T-cell (primary cell): Measurements from ENCODE around the gene RPL18. TPM values are rescaled to one million over a fixed set of nuclear protein-coding genes. Genes with fewer than 3 reads are reported as not detected.

Experiments used
- ATAC-seq, 4 experiments: fragments of 200-7000 bp in 3 of 4; fragments of 150-1000 bp in 1 of 4; cut with Tn5 transposase; replicated peaks in 1 of 4; 1 replicate in 3 of 4; 2 replicates in 1 of 4; pipeline ENCODE4 v1.10.0; 2021; ENCODE audit warnings: moderate library complexity in 3 of 4, mild to moderate bottlenecking in 2 of 4, moderate number of reproducible peaks in 1 of 4
- CTCF ChIA-PET, 2 donors: fragments of 300-600 bp; sonication (Branson Sonifier 250); formaldehyde crosslinking; loops; one replicate each; lab custom pipeline; 2022; ENCODE audit warnings: antibody characterized with exemption in 2 of 2; lab: Charles Lee
- POLR2A ChIA-PET, 2 donors: fragments of 300-600 bp; sonication (Branson Sonifier 250); formaldehyde crosslinking; loops; one replicate each; lab custom pipeline; 2022; ENCODE audit warnings: antibody characterized with exemption in 2 of 2; lab: Charles Lee
- DNase-seq, 35 experiments: peaks; one replicate each; pipeline versions ENCODE4 v3.0.0 to v3.0.0-alpha.2; 2013 to 2023
- H3K27ac ChIP-seq: one replicate; pipeline ENCODE4 v1.5.1; 2013; ENCODE audit warnings: low read length
- H3K27me3 ChIP-seq, 2 experiments: replicated peaks in 1 of 2; 1 replicate in 1 of 2; 2 replicates in 1 of 2; pipeline versions ENCODE4 v1.6.1 to v1.7.0; 2013; ENCODE audit warnings: low read length in 1 of 2, mixed read lengths in 1 of 2; ENCODE audit not compliant: control insufficient read depth in 2 of 2, insufficient read depth in 2 of 2; ENCODE audit errors: extremely low read depth in 1 of 2
- H3K36me3 ChIP-seq, 2 donors: 1 replicate in 1 of 2; 2 replicates in 1 of 2; pipeline versions ENCODE4 v1.6.1 to v1.7.0; 2013; ENCODE audit warnings: low read length in 1 of 2; ENCODE audit not compliant: control insufficient read depth in 2 of 2, insufficient read depth in 1 of 2; ENCODE audit errors: extremely low read depth in 1 of 2
- H3K4me1 ChIP-seq, 2 experiments: 1 replicate in 1 of 2; 2 replicates in 1 of 2; pipeline versions ENCODE4 v1.6.1 to v1.7.0; 2013; ENCODE audit warnings: low read length in 2 of 2, mixed read lengths in 1 of 2; ENCODE audit not compliant: insufficient read depth in 2 of 2, control insufficient read depth in 1 of 2; ENCODE audit errors: extremely low read depth in 1 of 2
- H3K4me3 ChIP-seq, 2 donors: 1 replicate in 1 of 2; 2 replicates in 1 of 2; pipeline versions ENCODE4 v1.5.1 to v1.7.0; 2013; ENCODE audit warnings: mild to moderate bottlenecking in 2 of 2, low read length in 1 of 2, moderate library complexity in 1 of 2; ENCODE audit not compliant: control insufficient read depth in 1 of 2; ENCODE audit errors: extremely low read depth in 1 of 2
- H3K9me3 ChIP-seq: 2 replicates; pipeline ENCODE4 v1.7.0; 2013
- H3K27ac Mint-ChIP-seq, 2 donors: one replicate each; pipeline ENCODE4 v1.8.0; 2020 to 2021; ENCODE audit warnings: mild to moderate bottlenecking in 2 of 2, mixed read lengths in 2 of 2
- H3K27me3 Mint-ChIP-seq, 2 donors: one replicate each; pipeline ENCODE4 v1.8.0; 2021 to 2022; ENCODE audit warnings: mixed read lengths in 2 of 2
- H3K36me3 Mint-ChIP-seq: one replicate; pipeline ENCODE4 v1.8.0; 2021; ENCODE audit warnings: mixed read lengths
- H3K4me1 Mint-ChIP-seq, 3 donors: one replicate each; pipeline ENCODE4 v1.8.0; 2020 to 2022; ENCODE audit warnings: mixed read lengths in 3 of 3, mild to moderate bottlenecking in 1 of 3
- H3K4me3 Mint-ChIP-seq, 3 donors: one replicate each; pipeline ENCODE4 v1.8.0; 2020 to 2022; ENCODE audit warnings: mild to moderate bottlenecking in 3 of 3, mixed read lengths in 3 of 3, moderate library complexity in 3 of 3
- H3K9me3 Mint-ChIP-seq, 3 donors: one replicate each; pipeline ENCODE4 v1.8.0; 2020 to 2022; ENCODE audit warnings: mixed read lengths in 3 of 3
- WGBS: methylation state at CpG from one replicate; pipeline ENCODE4 v1.1.5; 2013; ENCODE audit warnings: missing lambda C conversion rate; ENCODE audit not compliant: insufficient coverage; 5-methylcytosine and 5-hydroxymethylcytosine counted together
- total RNA-seq, 35 experiments: library from RNA in 6 of 35; stranded (reverse) in 6 of 35; fragments of 120-200 nt in 1 of 35; gene quantifications; one replicate each; pipeline versions ENCODE4 v1.2.1 to v1.2.4 and lab custom pipeline; 2013 to 2026

The RPL18 gene
- total RNA-seq, 5 donors from 2014 or later (not counting 1 experiment from before 2014, with no cell fraction given), result 2,370 to 2,784 (median 2,662) TPM

DNA sequence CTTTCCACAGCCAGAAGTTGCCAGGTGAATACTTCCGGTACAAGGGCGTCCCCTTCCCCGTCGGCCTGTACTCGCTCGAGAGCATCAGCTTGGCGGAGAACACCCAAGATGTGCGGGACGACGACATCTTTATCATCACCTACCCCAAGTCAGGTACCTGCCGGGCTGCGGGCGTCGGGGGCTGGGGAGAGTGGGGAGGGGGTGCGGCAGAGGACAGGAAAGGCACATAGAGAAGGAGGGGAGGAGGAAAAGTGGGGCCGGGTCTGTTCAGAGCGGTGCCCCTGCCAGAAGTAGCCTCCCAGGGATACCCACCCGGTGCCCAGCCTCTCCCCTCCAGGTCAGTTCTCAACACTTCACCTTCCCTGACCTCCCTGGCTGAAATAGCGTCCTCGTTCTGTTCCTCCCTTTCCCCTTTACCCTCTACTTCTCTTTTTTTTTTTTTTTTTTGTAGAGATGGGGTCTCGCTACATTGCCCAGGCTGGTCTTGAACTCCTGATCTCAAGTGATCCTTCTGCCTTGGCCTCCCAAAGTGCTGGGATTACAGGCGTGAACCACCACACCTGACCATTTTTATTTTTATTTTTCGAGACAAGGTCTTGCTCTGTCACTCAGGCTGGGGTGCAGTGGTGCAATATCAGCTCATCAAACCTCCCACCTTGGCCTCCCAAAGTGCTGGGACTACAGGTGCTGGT, 42.9 kb downstream of the RPL18 start:
- no peak for ATAC-seq
- 93% methylated on average over 5 of the region's 23 CpGs for WGBS
- no peaks in the 10 kb centered on the region for H3K9me3 Mint-ChIP-seq

DNA sequence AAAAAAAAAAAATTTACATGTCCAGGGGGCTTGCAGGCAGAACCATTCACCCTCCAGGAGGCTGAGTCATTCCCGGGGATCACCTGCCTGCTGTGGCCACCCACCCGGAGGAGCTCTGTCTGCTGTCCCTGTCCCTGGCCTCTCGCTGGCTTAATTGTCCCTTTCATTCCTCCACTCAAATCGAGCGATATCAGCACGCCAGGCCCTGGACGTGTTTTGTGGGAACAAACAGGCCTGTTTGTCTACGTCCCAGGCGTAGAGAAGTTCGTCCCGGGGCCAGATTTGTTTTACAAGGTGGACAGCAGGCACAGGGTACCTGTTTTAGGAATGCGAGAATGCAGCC, 45.8 kb downstream of the RPL18 start:
- no peak for DNase-seq
- Mint-ChIP-seq H3K4me1 (peaks cover 0 to 2% (median 2%) of the 10 kb centered on the region in 3 donors), H3K27ac (no peak overlapping the region), H3K9me3 (no peaks in the 10 kb centered on the region), H3K27me3 (peaks cover 0 to 2% of the 10 kb centered on the region in 2 donors), H3K4me3 (no peak overlapping the region), H3K36me3 (no peaks in the 10 kb centered on the region)
- WGBS, result 92% methylated on average over 12 of the region's 12 CpGs
- ATAC-seq, result no peak
- Histone ChIP-seq H3K4me3 (no peak overlapping the region), H3K27me3 (peaks cover 0 to 8% of the 10 kb centered on the region in 2 experiments), H3K4me1 (no peaks in the 10 kb centered on the region), H3K9me3 (no peaks in the 10 kb centered on the region), H3K36me3 (no peaks in the 10 kb centered on the region), H3K27ac (no peak overlapping the region)
- ChIA-PET CTCF (no interaction called here), POLR2A (no interaction called here)

More for the DNA sequence above, 42.9 kb downstream of the RPL18 start:
- Mint-ChIP-seq H3K27me3 (no peaks in the 10 kb centered on the region), H3K27ac (no peak overlapping the region), H3K4me3 (no peak overlapping the region), H3K36me3 (no peaks in the 10 kb centered on the region), H3K4me1 (peaks cover 0 to 2% (median 2%) of the 10 kb centered on the region in 3 donors)
- peaks cover 0 to 3% of the 10 kb centered on the region in 2 experiments for H3K27me3 ChIP-seq
- H3K36me3 ChIP-seq, result peaks cover 0 to 2% of the 10 kb centered on the region in 2 donors
- no peak for DNase-seq
- no peak overlapping the region for H3K27ac ChIP-seq
- POLR2A ChIA-PET, result no interaction called here
- no peaks in the 10 kb centered on the region for H3K9me3 ChIP-seq
- CTCF ChIA-PET, result interaction anchor here (0.6 to 0.7 kb wide), 3 partner anchors 62 to 572 kb away, joined by 3 read pairs; no protein-coding TSS in a partner anchor
- no peaks in the 10 kb centered on the region for H3K4me1 ChIP-seq
- no peak overlapping the region for H3K4me3 ChIP-seq

DNA sequence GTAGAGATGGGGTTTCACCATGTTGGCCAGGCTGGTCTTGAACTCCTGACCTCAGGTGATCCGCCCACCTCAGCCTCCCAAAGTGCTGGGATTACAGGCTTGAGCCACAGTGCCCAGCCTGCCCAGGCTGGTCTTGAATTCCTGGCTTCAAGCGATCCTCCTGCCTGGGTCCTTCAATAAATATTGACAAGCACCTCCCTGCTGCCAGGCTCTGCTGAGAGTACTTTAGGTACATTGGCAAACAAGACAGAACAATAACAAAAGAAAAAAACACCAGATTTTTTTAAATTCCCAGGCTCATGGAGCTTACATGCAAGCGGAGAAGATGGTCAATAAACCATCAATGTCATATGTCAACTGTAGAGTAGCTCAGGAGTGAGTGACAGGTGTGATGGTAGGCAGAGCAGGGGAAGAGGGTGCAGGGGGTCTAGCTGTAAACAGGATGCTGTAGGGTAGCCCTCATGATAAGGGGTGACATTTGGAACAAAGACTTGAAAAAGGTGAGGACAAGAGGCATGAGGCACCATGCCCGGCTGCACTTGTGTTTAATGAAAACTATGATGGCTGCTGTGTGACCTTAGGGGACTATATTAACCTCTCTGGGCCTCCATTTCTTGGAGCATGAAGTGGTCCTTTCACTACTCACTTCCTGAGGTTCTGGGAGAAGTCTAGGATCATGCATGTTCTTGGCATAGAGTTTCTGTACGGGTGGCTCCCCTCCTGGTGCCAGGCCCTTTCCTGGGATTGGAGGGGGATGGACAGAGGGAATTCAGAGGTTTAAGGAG, 47.4 kb downstream of the RPL18 start:
- Mint-ChIP-seq H3K27ac (no peak overlapping the region), H3K36me3 (no peaks in the 10 kb centered on the region), H3K4me1 (peaks cover 0 to 2% (median 2%) of the 10 kb centered on the region in 3 donors), H3K27me3 (peaks cover 6 to 9% of the 10 kb centered on the region in 2 donors), H3K4me3 (no peak overlapping the region), H3K9me3 (no peaks in the 10 kb centered on the region)
- H3K4me3 ChIP-seq, result no peak overlapping the region
- ATAC-seq (no peak), DNase-seq (no peak)
- no peaks in the 10 kb centered on the region for H3K4me1 ChIP-seq
- ChIA-PET POLR2A (interaction anchor here in 1 of 2 donors (0.6 kb wide), 1 partner anchor 316 kb away, joined by 3 read pairs; the partner anchor contains the start of gene CARD8), CTCF (no interaction called here)
- H3K9me3 ChIP-seq, result no peaks in the 10 kb centered on the region
- no peak overlapping the region for H3K27ac ChIP-seq
- peaks cover 0 to 7% of the 10 kb centered on the region in 2 experiments for H3K27me3 ChIP-seq
- H3K36me3 ChIP-seq, result no peaks in the 10 kb centered on the region
- WGBS, result 79% methylated on average over 4 of the region's 5 CpGs

DNA sequence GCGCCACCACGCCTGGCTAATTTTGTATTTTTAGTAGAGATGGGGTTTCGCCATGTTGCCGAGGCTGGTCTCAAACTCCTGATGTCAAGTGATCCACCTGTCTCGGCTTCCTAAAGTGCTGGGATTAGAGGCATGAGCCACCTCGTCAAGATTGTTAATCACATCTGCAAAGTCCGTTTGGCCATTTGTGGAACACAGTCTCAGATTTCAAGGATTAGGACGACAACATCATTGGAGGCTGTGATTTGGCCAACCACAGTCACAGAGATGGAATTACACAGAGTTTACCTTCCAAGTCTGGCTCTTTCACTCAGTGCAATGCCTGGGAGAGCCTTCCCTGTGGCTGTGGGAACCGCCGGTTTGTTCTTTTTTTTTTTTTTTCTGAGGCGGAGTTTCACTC, 49.2 kb downstream of the RPL18 start:
- no peak for ATAC-seq
- ChIA-PET CTCF (no interaction called here), POLR2A (no interaction called here)
- DNase-seq, result no peak
- Mint-ChIP-seq H3K27me3 (peaks cover 6 to 9% of the 10 kb centered on the region in 2 donors), H3K4me1 (peaks cover 0 to 2% (median 2%) of the 10 kb centered on the region in 3 donors), H3K4me3 (no peak overlapping the region), H3K27ac (no peak overlapping the region), H3K9me3 (no peaks in the 10 kb centered on the region), H3K36me3 (no peaks in the 10 kb centered on the region)
- H3K27ac ChIP-seq, result no peak overlapping the region
- peaks cover 0 to 7% of the 10 kb centered on the region in 2 experiments for H3K27me3 ChIP-seq
- H3K4me1 ChIP-seq, result no peaks in the 10 kb centered on the region
- WGBS, result 79% methylated on average over 8 of the region's 11 CpGs
- H3K4me3 ChIP-seq, result no peak overlapping the region
- no peaks in the 10 kb centered on the region for H3K9me3 ChIP-seq
- no peaks in the 10 kb centered on the region for H3K36me3 ChIP-seq

DNA sequence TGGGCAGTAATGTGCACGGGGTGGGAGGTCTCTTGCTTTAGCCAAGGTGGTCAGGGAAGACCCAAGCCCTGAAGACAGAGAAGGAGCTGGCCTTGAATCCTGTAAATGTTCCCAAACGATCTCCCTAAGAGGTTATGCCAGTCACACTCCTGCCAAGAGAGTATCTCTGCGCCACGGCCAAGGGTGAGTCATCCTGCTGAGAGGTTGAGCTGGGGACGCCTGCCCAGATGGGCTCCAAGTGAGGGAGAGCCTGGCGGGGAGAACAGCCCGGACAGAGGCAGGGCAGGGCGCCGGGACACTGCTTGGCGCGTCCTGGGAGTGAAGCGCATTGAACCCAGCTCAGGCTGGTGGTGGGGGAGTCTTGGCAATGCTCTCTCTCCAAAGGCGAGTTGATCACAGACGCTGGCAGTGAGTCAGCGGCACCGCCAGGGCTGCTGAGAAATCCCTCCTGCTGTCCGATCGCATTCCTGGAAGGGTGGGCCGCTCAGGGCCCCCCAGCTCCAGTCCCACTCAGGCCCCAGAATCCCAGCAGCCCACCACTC, 50.6 kb downstream of the RPL18 start:
- CTCF ChIA-PET, result no interaction called here
- no peaks in the 10 kb centered on the region for H3K36me3 Mint-ChIP-seq
- H3K27ac Mint-ChIP-seq, result no peak overlapping the region
- H3K36me3 ChIP-seq, result no peaks in the 10 kb centered on the region
- H3K27me3 Mint-ChIP-seq, result peaks cover 6 to 9% of the 10 kb centered on the region in 2 donors
- DNase-seq (no peak), ATAC-seq (no peak)
- no peak overlapping the region for H3K4me3 ChIP-seq
- H3K9me3 Mint-ChIP-seq, result no peaks in the 10 kb centered on the region
- POLR2A ChIA-PET, result interaction anchor here (0.7 kb wide), 2 partner anchors 13 to 85 kb away, joined by 3 to 6 read pairs; no protein-coding TSS in a partner anchor
- H3K9me3 ChIP-seq, result no peaks in the 10 kb centered on the region
- H3K4me1 ChIP-seq, result no peaks in the 10 kb centered on the region
- 36% methylated on average over 13 of the region's 19 CpGs for WGBS
- H3K27ac ChIP-seq, result no peak overlapping the region
- peaks cover 0 to 2% (median 2%) of the 10 kb centered on the region in 3 donors for H3K4me1 Mint-ChIP-seq
- H3K4me3 Mint-ChIP-seq, result no peak overlapping the region
- H3K27me3 ChIP-seq, result peaks cover 0 to 7% of the 10 kb centered on the region in 2 experiments
